K562 (cell line): ENCODE measurements around the gene POGLUT2.

ENCODE experiments used
- MAFK ChIP-seq: IDR thresholded peaks from 2 replicates; pipeline ENCODE4 v1.6.1; 2011; ENCODE audit warnings: low read length, improper control_type of control experiment
- ZNF436 ChIP-seq: fragments of 250-450, 450-650 bp; sonication (Bioruptor Pico); formaldehyde crosslinking; IDR thresholded peaks from 2 replicates; pipeline ENCODE4 v1.7.0; 2020; ENCODE audit warnings: mild to moderate bottlenecking
- TF ChIP-seq, protein P1 (sequence below), 3 experiments: IDR thresholded peaks in 2 of 3; conservative IDR thresholded peaks in 1 of 3; 2 replicates each; pipeline ENCODE4 v1.5.1; 2011 to 2012; ENCODE audit warnings: low read length in 3 of 3, mild to moderate bottlenecking in 3 of 3, control low read depth in 2 of 3, improper control_type of control experiment in 1 of 3, inconsistent platforms in 1 of 3, low read depth in 1 of 3, mixed read lengths in 1 of 3, moderate library complexity in 1 of 3; ENCODE audit not compliant: insufficient read depth in 2 of 3

DNA sequence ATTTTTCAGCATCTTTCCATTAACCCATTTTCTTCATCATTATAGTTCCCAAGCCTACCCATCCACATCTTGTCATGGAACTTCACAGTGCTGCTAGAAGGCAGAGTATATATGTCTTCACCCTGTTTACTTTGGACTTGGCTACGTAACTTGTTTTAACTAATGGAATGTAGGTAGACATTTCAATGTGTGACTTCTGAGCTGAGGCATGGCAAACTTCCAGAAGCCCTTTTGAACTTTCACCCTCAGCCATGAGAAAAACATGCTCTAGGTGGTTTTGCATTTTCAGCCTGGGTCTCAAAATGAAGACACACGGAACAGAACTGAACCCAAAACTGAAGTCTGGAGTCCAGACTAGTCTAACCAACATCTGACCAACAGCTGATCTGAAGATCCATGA is 28.3 kb downstream of the POGLUT2 start:
- no peak for TF ChIP-seq ZNF436 (CRISPR knock-in tag)
- TF ChIP-seq, protein P1, sequence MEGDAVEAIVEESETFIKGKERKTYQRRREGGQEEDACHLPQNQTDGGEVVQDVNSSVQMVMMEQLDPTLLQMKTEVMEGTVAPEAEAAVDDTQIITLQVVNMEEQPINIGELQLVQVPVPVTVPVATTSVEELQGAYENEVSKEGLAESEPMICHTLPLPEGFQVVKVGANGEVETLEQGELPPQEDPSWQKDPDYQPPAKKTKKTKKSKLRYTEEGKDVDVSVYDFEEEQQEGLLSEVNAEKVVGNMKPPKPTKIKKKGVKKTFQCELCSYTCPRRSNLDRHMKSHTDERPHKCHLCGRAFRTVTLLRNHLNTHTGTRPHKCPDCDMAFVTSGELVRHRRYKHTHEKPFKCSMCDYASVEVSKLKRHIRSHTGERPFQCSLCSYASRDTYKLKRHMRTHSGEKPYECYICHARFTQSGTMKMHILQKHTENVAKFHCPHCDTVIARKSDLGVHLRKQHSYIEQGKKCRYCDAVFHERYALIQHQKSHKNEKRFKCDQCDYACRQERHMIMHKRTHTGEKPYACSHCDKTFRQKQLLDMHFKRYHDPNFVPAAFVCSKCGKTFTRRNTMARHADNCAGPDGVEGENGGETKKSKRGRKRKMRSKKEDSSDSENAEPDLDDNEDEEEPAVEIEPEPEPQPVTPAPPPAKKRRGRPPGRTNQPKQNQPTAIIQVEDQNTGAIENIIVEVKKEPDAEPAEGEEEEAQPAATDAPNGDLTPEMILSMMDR (IDR thresholded peaks at IDR 0.05 in 2 of 3, conservative IDR thresholded peaks at IDR 0.05 in 1 of 3; ENCODE audit: insufficient read depth in 2 of 3, low read depth in 1 of 3, low read length in 3 of 3): no peak
- no peak for TF ChIP-seq MAFK
